ENCODE results near the gene STRIP1.

STRIP1 gene

GRCh38 chr1:110051262-110051648, 16.8 kb downstream of the STRIP1 start:
- no peak for DNase-seq (ENCODE audit: low read depth in 2 of 2)

GRCh38 chr1:110053552-110054428, 19.4 kb downstream of the STRIP1 start:
- DNase-seq (ENCODE audit: low read depth in 2 of 2): peak in 1 of 2 donors; percentile 43

GRCh38 chr1:110055493-110056284, 21.3 kb downstream of the STRIP1 start:
- DNase-seq (ENCODE audit: low read depth in 2 of 2): no peak

- no peak for DNase-seq (ENCODE audit: low read depth in 2 of 2)
Measured at GRCh38 chr1:110056285-110056683, 21.9 kb downstream of the STRIP1 start.

GRCh38 chr1:110056776-110057175, 22.4 kb downstream of the STRIP1 start:
- no peak for DNase-seq (ENCODE audit: low read depth in 2 of 2)

- DNase-seq (ENCODE audit: low read depth in 2 of 2): no peak
Measured at GRCh38 chr1:110057963-110058518, 23.6 kb downstream of the STRIP1 start.

- DNase-seq (ENCODE audit: low read depth in 2 of 2): no peak
Measured at GRCh38 chr1:110058591-110058990, 24.2 kb downstream of the STRIP1 start.

- no peak for DNase-seq (ENCODE audit: low read depth in 2 of 2)
Measured at GRCh38 chr1:110059133-110059863, 24.9 kb downstream of the STRIP1 start.

- peak; percentile 55 to 66 for DNase-seq (ENCODE audit: low read depth in 2 of 2)
Measured at GRCh38 chr1:110060034-110060661, 25.7 kb downstream of the STRIP1 start.

- no peak for DNase-seq (ENCODE audit: low read depth in 2 of 2)
Measured at GRCh38 chr1:110060662-110061060, 26.2 kb downstream of the STRIP1 start.

GRCh38 chr1:110061341-110061740, 26.9 kb downstream of the STRIP1 start:
- DNase-seq (ENCODE audit: low read depth in 2 of 2): no peak

- DNase-seq (ENCODE audit: low read depth in 2 of 2): no peak
Measured at GRCh38 chr1:110062612-110063011, 28.2 kb downstream of the STRIP1 start.

- no peak for DNase-seq (ENCODE audit: low read depth in 2 of 2)
Measured at GRCh38 chr1:110063781-110064180, 29.4 kb downstream of the STRIP1 start.

- DNase-seq (ENCODE audit: low read depth in 2 of 2): no peak
Measured at GRCh38 chr1:110064576-110065337, 30.3 kb downstream of the STRIP1 start.

GRCh38 chr1:110065841-110066240, 31.4 kb downstream of the STRIP1 start:
- DNase-seq (ENCODE audit: low read depth in 2 of 2): no peak

- no peak for DNase-seq (ENCODE audit: low read depth in 2 of 2)
Measured at GRCh38 chr1:110067479-110067892, 33.1 kb downstream of the STRIP1 start.

- no peak for DNase-seq (ENCODE audit: low read depth in 2 of 2)
Measured at GRCh38 chr1:110067893-110068645, 33.6 kb downstream of the STRIP1 start.

GRCh38 chr1:110068646-110069403, 34.4 kb downstream of the STRIP1 start:
- peak in 1 of 2 donors; percentile 13 for DNase-seq (ENCODE audit: low read depth in 2 of 2)
